ENCODE results near the gene PQBP1. TPM values are rescaled to one million over a fixed set of nuclear protein-coding genes. Genes with fewer than 3 reads are reported as not detected.

Gene PQBP1
- total RNA-seq, 2 donors from 2014 or later = 46.6 to 69.0 TPM

DNA sequence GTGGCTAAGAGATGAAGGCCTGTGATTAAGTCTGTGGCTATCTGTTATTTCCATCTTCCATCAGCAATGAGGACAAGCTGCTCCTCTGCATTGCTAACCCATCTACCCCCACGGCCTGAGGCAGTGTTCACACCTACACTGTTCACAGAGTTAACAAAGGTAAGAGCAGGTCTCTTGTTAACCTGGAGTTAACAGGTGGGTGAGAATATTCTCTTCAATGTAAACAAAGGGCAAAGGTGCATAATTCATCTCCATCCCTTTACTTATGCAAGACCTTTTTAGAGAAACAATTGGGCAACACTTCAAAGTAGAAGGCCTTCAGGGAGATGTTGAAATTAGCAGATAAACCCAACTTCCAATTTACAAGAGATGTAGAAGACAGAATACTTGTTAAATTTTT, 10.9 kb downstream of the PQBP1 start:
- DNase-seq = no peak
- Mint-ChIP-seq H3K4me3 (no peak overlapping the region), H3K4me1 (peaks cover 3% of the 10 kb centered on the region), H3K36me3 (ENCODE audit: low read depth) (peaks cover 31% of the 10 kb centered on the region), H3K9me3 (peaks cover 60% of the 10 kb centered on the region), H3K27me3 (ENCODE audit: insufficient read depth) (no peaks in the 10 kb centered on the region), H3K27ac (no peak overlapping the region)
- 83% methylated on average over 1 of the region's 1 CpG; no CpG with 5 or more reads in 1 of the 2 experiments for WGBS, 2 experiments (ENCODE audit: insufficient coverage in 1 of 2, insufficient read length in 1 of 2)
- H3K9me3 ChIP-seq (ENCODE audit: control insufficient read depth, low read length) = no peaks in the 10 kb centered on the region
- no peak overlapping the region for H3K27ac ChIP-seq (ENCODE audit: low read depth, low read length)
- no peaks in the 10 kb centered on the region for H3K27me3 ChIP-seq (ENCODE audit: control insufficient read depth, insufficient read depth, low read length, poor library complexity, severe bottlenecking)
- TF ChIP-seq, protein P1, sequence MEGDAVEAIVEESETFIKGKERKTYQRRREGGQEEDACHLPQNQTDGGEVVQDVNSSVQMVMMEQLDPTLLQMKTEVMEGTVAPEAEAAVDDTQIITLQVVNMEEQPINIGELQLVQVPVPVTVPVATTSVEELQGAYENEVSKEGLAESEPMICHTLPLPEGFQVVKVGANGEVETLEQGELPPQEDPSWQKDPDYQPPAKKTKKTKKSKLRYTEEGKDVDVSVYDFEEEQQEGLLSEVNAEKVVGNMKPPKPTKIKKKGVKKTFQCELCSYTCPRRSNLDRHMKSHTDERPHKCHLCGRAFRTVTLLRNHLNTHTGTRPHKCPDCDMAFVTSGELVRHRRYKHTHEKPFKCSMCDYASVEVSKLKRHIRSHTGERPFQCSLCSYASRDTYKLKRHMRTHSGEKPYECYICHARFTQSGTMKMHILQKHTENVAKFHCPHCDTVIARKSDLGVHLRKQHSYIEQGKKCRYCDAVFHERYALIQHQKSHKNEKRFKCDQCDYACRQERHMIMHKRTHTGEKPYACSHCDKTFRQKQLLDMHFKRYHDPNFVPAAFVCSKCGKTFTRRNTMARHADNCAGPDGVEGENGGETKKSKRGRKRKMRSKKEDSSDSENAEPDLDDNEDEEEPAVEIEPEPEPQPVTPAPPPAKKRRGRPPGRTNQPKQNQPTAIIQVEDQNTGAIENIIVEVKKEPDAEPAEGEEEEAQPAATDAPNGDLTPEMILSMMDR (conservative IDR thresholded peaks at IDR 0.05) = no peak
- H3K4me1 ChIP-seq (ENCODE audit: control insufficient read depth, insufficient read depth, low read length) = no peaks in the 10 kb centered on the region
- no peak overlapping the region for H3K4me3 ChIP-seq (ENCODE audit: low read length)
- peaks cover 23% of the 10 kb centered on the region for H3K36me3 ChIP-seq (ENCODE audit: control insufficient read depth, insufficient read depth, low read length)
- H3K9ac ChIP-seq (ENCODE audit: extremely low read depth, low read length, poor library complexity, severe bottlenecking) = no peak overlapping the region

DNA sequence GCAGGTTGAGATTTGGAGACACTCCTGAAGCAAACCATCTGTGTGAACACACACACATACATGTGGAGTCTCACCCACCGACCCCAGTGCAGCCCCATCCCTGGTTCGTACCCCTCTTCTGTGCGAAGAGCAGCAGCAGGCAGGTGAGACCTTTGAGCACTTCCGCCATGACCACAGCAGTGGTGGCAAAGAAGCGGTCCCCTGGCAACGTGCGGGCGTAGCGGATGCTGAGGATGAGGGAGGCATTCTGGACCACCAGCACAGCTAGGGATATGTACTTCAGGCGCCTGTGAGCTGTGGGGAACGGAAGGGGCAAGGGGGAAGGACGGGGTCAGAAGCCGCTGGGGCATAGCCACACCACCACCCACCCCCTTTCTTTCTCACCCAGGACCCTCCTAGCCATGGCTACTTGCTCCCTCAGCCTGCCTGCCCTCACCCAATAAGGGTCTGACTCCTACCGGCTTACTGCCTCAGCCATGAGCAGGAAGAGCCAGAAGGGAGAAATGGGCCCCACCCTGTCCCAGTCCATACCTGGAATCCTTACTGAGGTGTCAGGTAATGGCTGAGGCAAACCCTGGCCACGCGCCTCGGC, 12.1 kb downstream of the PQBP1 start:
- no peaks in the 10 kb centered on the region for H3K27me3 Mint-ChIP-seq (ENCODE audit: insufficient read depth)
- Histone ChIP-seq H3K27ac (ENCODE audit: low read depth, low read length) (no peak overlapping the region), H3K9ac (ENCODE audit: extremely low read depth, low read length, poor library complexity, severe bottlenecking) (no peak overlapping the region), H3K9me3 (ENCODE audit: control insufficient read depth, low read length) (no peaks in the 10 kb centered on the region), H3K4me3 (ENCODE audit: low read length) (peak overlapping the region; percentile 85), H3K27me3 (ENCODE audit: control insufficient read depth, insufficient read depth, low read length, poor library complexity, severe bottlenecking) (no peaks in the 10 kb centered on the region), H3K4me1 (ENCODE audit: control insufficient read depth, insufficient read depth, low read length) (no peaks in the 10 kb centered on the region), H3K36me3 (ENCODE audit: control insufficient read depth, insufficient read depth, low read length) (peaks cover 29% of the 10 kb centered on the region)
- TF ChIP-seq, protein P1 (conservative IDR thresholded peaks at IDR 0.05) = no peak
- peaks cover 36% of the 10 kb centered on the region for H3K36me3 Mint-ChIP-seq (ENCODE audit: low read depth)
- H3K4me1 Mint-ChIP-seq = peaks cover 12% of the 10 kb centered on the region
- 96% methylated on average over 14 of the region's 17 CpGs; no CpG with 5 or more reads in 1 of the 2 experiments for WGBS, 2 experiments (ENCODE audit: insufficient coverage in 1 of 2, insufficient read length in 1 of 2)
- H3K4me3 Mint-ChIP-seq = no peak overlapping the region
- DNase-seq = no peak
- H3K27ac Mint-ChIP-seq = no peak overlapping the region
- peaks cover 60% of the 10 kb centered on the region for H3K9me3 Mint-ChIP-seq

DNA sequence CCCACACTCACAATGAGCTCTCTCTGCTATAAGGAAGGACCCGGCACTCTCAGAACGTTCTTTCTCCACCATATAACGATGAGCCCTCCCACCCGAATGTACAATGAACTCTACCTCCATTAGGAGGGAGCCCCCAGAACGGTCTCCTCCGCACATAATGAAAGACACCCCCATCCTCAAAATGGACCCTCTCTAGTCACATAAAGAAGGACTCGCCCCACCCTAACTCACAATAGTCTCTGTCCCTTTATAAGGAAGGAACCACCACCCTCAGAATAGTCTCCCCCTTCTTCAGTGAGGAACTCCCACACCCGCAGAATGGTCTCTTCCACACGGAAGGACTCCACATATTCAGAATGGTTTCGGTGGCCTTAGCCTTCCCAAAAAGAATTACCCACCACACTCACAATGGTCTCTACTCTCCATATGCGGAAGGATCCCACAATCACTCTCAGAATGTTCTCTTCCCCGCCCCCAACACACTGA, 13.2 kb downstream of the PQBP1 start:
- H3K27me3 Mint-ChIP-seq (ENCODE audit: insufficient read depth) = no peaks in the 10 kb centered on the region
- DNase-seq = no peak
- H3K27ac Mint-ChIP-seq = peak overlapping the region; percentile 95
- peak overlapping the region; percentile 24 for H3K27ac ChIP-seq (ENCODE audit: low read depth, low read length)
- no peaks in the 10 kb centered on the region for H3K4me1 ChIP-seq (ENCODE audit: control insufficient read depth, insufficient read depth, low read length)
- no peaks in the 10 kb centered on the region for H3K9me3 ChIP-seq (ENCODE audit: control insufficient read depth, low read length)
- H3K36me3 Mint-ChIP-seq (ENCODE audit: low read depth) = peaks cover 42% of the 10 kb centered on the region
- peak overlapping the region; percentile 91 for H3K9ac ChIP-seq (ENCODE audit: extremely low read depth, low read length, poor library complexity, severe bottlenecking)
- peaks cover 38% of the 10 kb centered on the region for H3K36me3 ChIP-seq (ENCODE audit: control insufficient read depth, insufficient read depth, low read length)
- peak overlapping the region; percentile 87 for H3K4me3 Mint-ChIP-seq
- peaks cover 16% of the 10 kb centered on the region for H3K4me1 Mint-ChIP-seq
- TF ChIP-seq, protein P1 (conservative IDR thresholded peaks at IDR 0.05) = no peak
- peak overlapping the region; percentile 85 for H3K4me3 ChIP-seq (ENCODE audit: low read length)
- 7 to 8% methylated on average over 5 to 12 of the region's 12 CpGs for WGBS, 2 experiments (ENCODE audit: insufficient coverage in 1 of 2, insufficient read length in 1 of 2)
- peaks cover 59% of the 10 kb centered on the region for H3K9me3 Mint-ChIP-seq
- H3K27me3 ChIP-seq (ENCODE audit: control insufficient read depth, insufficient read depth, low read length, poor library complexity, severe bottlenecking) = no peaks in the 10 kb centered on the region
